GM12891 (cell line): ENCODE results near the gene SERAC1.

Experiments used
- PAX5 ChIP-seq: IDR thresholded peaks from 2 replicates; pipeline ENCODE4 v1.6.1; 2011; ENCODE audit warnings: low read length, moderate library complexity, mild to moderate bottlenecking; ENCODE audit not compliant: insufficient read depth, severe bottlenecking
- POLR2A ChIP-seq: IDR thresholded peaks from 2 replicates; pipeline ENCODE4 v1.6.1; 2011; ENCODE audit warnings: low read depth, low read length, control low read depth
- POLR2AphosphoS5 ChIP-seq: IDR thresholded peaks from 2 replicates; pipeline ENCODE4 v1.6.1; 2011; ENCODE audit warnings: low read depth, low read length, control low read depth
- TAF1 ChIP-seq: IDR thresholded peaks from 2 replicates; pipeline ENCODE4 v1.6.1; 2011; ENCODE audit warnings: low read depth, low read length, control low read depth

DNA sequence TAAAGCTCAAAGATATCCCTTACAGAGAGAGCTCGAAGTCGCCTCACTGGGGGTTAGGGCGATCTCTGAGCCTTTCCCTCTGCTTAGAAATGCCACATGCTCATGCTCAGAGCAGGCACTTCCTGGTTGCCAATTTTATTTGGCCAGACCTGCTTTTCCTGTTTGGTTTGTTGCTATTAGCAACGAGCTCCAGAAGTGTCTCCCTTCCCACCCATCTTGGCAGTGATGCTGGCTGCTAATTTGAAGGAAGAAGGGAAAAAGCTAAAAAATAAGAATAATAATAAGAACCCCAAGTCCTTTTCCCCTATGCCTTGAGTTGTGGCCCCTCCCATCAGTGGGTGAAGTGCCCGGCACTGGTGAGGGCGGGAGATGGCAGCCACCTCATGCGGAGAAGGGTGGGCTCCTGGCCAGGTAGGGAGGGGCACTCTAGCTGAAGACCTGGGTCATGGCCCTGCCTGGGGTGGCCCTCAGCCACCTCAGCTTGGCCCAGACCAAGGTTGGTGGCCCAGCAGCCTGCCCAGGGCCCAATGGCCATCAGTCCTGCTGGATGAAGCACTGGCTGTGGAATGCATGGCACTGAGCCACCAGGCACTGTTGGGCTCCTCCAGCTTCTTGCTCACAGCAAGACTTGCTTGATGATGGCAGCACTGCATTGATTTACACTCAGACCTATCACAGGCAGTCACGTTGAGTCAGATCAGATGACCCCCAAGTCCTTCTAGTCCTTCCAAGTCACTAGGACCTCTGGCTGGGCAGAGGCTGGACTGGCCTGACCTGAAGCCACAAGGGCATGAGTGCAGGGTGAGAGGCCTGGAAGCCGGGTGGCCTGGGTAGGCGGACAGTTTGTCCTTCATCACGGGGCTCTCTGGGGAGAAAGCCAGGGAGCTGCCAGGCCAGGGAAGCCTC is 107.4 kb downstream of the SERAC1 start:
- TF ChIP-seq POLR2A (no peak), PAX5 (no peak), POLR2AphosphoS5 (no peak), TAF1 (no peak)
